HG03378 (cell line): ENCODE results near the gene NIBAN1.
"Not testable (repeated sequence)": the region's sequence is repeated elsewhere in the genome, so short reads cannot be mapped to it uniquely, and the experiment has no call there.

Source experiments
- ATAC-seq: cut with Tn5 transposase; IDR thresholded peaks from one replicate; pipeline ENCODE4 v1.9.1; 2021; ENCODE audit warnings: mild to moderate bottlenecking, moderate library complexity; ENCODE audit not compliant: unreplicated experiment

Gene NIBAN1

GRCh38 chr1:184973272-184974055, 844 bp downstream of the NIBAN1 start:
- ATAC-seq = peak; percentile 63

- ATAC-seq = no peak
Measured at GRCh38 chr1:184972315-184973055, 1.8 kb downstream of the NIBAN1 start.

- no peak for ATAC-seq
Measured at GRCh38 chr1:184971522-184972265, 2.6 kb downstream of the NIBAN1 start.

DNA sequence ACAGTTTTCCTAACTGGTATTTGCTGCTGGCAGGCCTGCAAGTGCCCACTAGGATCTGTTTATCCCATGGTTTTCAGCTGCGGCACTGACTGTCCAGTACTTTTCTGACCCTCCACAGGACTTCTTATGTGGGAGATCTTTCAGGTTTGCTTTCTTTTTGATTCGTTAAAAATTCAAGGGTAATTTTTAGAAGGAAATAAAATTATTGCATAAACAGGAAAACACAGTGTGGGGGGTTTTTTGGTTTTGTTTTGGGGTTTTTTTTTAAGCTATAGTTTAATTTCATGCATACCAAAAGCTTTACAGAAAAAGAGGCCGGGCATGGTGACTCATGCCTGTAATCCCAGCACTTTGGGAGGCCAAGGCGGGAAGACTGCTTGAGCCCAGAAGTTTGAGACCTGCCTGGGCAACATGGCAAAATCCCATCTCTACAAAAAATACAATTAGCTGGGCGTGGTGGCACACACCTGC, 3.6 kb downstream of the NIBAN1 start:
- no peak for ATAC-seq

GRCh38 chr1:184966989-184967388, 7.3 kb downstream of the NIBAN1 start:
- ATAC-seq = no peak

DNA sequence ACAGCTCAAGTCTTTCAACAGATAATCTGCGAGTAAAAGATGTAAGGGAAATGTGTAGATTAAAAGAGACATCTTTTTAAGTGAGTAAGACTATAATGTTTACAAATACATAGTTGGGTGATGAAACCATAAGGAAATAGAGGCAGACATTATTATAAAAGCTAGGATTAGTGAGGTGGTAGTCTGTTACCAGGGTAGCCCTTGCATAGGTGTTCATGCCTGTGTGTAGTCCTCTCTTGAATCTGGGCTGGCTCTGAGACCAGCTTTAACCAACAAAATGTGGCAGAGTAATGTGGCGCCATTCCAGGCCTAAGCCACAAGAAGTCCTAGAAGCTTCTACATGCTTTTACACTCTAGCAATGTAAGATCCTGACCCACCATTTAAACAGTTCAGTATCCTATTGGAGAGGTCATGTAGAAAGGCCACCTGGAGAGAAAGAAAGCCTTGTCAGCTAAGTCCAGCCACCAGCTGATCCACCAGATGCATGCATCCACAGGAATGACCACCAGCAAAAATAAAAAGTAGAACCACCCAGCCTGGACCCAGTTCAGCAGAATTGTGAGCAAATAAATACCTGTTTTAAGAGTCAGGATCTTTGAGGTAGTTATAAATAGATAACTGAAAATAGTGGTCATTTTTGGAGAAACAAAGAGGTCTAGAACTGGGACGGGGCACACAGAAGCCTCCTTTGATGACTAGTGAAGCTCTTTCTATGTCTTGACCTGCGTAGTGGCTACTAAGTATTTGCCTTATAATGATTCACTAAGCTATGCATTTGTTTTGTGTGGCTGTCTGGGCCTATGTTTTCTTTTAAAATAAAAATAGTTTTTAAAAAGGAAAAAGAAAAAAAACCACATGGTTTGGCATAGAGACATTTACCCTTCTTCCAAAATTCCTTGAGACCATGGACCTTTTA, 8.1 kb downstream of the NIBAN1 start:
- ATAC-seq = no peak

- no peak for ATAC-seq
Measured at GRCh38 chr1:184965439-184965838, 8.9 kb downstream of the NIBAN1 start.

GRCh38 chr1:184959626-184960025, 14.7 kb downstream of the NIBAN1 start:
- no peak for ATAC-seq

DNA sequence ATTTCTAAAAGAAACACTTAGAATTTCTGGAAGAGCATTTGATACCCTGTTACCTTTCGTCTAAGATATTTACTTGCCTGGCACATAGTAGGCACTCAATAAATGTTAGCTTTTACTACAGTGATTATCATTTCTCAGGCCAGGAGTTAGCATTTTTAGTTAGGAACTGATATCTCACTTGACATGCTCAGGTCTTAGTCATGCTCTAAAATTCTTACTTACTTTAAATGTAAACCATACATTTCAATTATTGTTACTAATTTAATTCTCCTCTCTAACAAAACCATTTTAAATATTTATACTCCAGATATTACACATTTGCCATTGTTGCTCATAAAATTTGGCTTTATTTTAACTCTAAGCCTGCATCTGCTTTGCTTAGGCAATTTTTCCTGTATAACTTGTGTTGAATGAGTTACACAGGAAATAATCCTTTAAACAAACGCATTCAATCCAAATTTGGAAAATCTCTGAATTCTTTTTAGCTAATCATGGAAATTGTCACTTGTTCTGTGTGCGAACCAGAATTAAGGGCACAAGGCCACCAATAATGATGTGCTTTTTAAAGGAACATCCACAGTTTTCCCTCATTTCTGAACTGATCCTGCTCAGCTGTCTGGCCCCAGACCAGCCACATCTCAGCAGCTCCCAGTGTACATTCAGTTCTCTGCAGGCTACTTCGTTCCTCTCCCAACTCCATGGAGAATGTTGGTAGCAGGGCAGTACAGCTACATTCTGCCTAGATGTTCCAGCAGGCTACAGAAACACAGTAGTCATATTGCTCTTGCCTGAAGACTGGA, 15.6 kb downstream of the NIBAN1 start:
- ATAC-seq = no peak

DNA sequence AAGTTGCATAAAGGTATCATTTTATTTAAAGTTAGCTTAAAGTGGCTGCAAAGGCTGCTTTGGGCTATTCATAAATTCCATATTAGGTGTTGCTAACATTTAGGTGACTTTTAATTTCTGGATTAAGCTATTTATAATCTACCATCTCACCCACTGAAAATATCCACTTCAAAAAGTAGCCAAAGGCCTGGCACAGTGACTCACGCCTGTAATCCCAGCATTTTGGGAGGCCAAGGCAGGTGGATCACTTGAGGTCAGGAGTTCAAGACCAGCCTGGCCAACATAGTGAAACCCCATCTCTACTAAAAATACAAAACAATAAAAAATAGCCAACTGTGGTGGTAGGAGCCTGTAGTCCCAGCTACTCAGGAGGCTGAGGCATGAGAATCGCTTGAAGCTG, 16.4 kb downstream of the NIBAN1 start:
- ATAC-seq = not testable (repeated sequence)

- ATAC-seq = no peak
Measured at GRCh38 chr1:184956999-184957700, 17.2 kb downstream of the NIBAN1 start.

GRCh38 chr1:184954232-184954995, 19.9 kb downstream of the NIBAN1 start:
- no peak for ATAC-seq

DNA sequence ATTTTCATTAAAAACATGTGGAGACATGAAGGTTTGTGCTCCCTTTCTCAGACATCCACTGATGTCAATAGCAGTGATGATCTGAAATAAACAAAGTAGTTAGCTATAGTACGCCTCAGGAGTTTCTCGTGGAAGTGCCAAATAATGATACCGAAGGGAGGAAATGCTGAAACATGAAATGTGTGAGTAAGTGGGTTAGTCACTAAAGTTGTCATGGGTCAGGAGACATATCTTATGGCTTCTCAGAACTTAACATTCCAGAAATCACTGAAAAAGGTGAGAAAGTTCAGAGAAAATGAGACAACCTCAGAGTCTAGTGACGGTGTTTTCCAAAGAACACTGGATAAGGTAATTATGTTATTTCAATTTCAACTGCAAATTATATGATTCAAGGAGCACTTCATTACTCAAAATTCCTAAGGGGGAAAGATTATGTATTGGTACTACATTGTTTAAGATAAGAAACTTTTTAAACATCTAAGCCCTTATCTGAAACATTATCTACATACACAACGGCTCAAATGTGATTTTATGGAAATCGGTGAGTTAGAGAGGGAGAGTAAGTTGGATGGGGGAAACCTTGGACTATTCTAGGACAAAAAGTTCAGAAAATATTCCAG, 20.6 kb downstream of the NIBAN1 start:
- ATAC-seq = no peak

- no peak for ATAC-seq
Measured at GRCh38 chr1:184952428-184952827, 21.9 kb downstream of the NIBAN1 start.

GRCh38 chr1:184951788-184952187, 22.5 kb downstream of the NIBAN1 start:
- ATAC-seq = no peak

DNA sequence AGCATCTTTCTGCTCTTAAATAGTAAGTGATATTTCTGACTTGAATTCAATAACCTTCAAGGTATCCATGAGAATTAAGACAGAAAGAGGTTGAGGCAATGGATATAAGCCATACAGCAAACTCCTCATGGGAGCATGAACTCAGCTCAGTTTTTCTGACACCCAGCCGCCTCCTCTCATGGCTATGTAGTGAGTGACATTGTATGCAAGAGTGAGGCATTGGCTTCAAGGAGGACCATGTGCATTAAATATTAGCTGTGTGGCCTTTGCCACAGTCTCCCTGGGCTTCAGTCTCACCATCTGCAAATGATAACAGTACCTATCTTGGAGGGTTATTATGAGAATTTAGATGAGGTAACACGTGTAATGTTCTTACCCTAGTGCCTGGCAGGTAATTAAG, 23.4 kb downstream of the NIBAN1 start:
- ATAC-seq = no peak

GRCh38 chr1:184950227-184950626, 24.1 kb downstream of the NIBAN1 start:
- ATAC-seq = no peak
